Kidney capillary endothelial cell (primary cell): ENCODE measurements around the gene L2HGDH.

Experiments used
- DNase-seq: peaks from one replicate; pipeline ENCODE4 v3.0.0-alpha.2; 2018; ENCODE audit warnings: low spot score

Gene L2HGDH

GRCh38 chr14:50288146-50288545 lies 23.9 kb downstream of the L2HGDH start:
- no peak for DNase-seq

DNA sequence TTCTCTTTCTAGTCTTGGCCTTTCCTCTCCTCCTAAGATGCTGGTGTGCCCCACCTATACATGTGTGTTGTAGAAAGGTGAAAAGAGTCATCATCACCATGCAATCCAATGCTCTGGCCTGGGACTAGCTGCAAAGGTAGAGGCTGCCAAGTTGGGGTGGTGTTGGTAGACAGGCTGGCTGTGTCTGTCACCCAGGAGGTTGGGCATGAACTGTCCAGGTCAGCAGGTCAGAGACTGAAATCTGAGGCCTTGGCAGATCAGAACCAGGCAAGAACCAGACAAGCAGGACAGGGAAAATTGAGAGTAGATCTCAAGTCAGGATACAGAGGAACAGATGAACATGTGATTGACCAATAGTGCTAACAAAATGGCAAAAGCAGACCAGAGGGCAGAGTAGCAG lies 26.2 kb downstream of the L2HGDH start:
- DNase-seq: no peak

GRCh38 chr14:50272498-50272897 lies 39.5 kb downstream of the L2HGDH start:
- DNase-seq: no peak

- DNase-seq: no peak
These were observed 41.1 kb downstream of the L2HGDH start for GRCh38 chr14:50270932-50271331.

- no peak for DNase-seq
These were observed 47.0 kb downstream of the L2HGDH start for GRCh38 chr14:50265029-50265428.

- DNase-seq: no peak
These were observed 48.7 kb downstream of the L2HGDH start for GRCh38 chr14:50263321-50263720.

GRCh38 chr14:50262865-50263264 lies 49.2 kb downstream of the L2HGDH start:
- no peak for DNase-seq

- DNase-seq: peak; percentile 1
These were observed 51.5 kb downstream of the L2HGDH start for GRCh38 chr14:50260511-50260910.

DNA sequence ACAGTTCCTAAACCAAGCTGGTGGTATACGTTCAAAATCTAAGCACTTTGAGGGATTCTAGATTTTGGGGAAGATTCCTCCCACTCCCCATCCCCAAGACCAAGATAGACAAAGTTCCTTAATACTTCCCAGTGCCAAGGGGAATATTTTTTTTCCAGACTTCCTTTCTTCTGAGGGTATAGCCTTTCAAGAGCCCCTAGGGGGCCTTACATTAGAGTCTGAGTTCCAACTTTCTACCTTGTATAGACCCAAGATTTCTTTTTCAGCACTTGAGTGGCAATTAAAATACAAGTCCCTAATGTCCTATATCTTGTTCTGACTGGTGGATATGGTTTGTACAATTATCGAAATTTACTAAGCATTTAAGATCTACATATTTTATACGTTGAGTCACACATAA lies 52.0 kb downstream of the L2HGDH start:
- no peak for DNase-seq

DNA sequence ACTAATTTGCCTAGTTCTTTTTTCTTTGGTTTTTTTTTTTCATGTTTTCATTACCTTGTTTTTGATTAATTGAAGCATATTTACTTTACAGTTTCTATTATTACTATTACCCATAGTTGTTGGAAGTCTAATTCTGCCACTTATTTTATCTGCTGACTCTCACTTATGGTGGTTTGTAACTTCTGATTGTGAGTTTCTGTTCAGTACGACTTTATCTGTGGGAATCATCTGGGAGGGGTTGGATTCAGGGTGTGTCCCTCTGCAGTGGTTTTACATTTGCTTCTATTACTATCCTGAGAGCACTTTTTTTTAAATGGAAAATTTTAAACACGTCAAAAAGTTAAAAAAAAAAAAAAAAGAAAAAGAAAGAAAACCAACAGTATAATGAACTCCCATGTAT lies 54.3 kb downstream of the L2HGDH start:
- no peak for DNase-seq

DNA sequence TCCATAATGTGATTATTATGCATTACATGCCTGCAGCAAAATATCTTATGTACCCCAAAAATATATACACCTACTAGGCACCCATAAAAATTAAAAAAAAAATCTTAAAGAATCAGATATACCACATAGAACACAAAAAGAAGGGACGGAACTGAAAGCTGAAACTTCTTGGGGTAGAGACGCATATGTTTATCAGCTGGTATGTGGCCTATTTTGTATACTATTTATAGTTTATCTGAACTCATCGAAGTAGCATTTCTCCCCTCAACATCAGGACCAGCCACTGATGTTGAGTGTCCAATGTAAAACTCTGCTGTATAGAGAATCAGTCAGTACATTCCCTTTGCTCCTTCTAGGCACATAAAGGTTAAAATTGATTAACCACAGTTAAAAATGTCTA lies 57.8 kb downstream of the L2HGDH start:
- DNase-seq: no peak

- DNase-seq: no peak
These were observed 62.8 kb downstream of the L2HGDH start for GRCh38 chr14:50249136-50249775.

DNA sequence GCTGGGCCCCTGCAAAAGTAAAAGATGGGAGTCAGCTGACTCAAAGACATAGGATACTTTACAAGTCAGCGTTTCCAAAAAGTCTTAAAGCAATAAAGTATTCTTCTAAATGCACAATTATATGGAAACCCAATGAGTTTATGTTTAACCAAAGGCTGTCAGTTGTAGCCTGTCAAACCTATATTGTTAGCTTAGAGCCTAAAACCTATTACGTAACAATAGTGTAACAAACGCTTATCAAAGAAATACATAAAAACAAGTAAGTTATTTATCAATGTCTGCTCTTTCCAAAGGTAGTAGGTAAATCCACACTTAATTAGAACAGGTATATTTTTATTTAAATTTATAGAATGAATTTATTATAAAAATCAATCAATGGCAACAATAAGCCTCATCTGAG lies 64.8 kb downstream of the L2HGDH start:
- DNase-seq: no peak

- DNase-seq: no peak
These were observed 69.3 kb downstream of the L2HGDH start for GRCh38 chr14:50242566-50243310.

DNA sequence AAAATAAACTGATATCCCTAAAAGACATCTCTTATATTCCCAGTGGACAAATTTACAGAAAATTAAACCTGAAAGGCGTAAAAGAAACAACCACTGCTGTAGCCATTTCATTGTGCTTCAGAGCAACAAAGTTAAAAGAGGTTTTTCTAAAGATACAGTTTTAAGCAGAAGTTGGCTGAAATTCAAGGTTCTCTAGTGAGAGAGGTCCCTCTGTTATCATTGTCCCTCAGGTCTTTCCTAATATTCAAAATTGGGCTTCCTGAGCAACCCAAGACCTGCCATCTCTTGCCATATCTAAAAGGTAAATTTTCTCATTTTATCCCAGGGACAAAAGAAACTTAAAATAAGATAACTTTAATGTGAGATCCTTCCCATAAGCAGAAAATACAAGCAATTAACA lies 69.9 kb downstream of the L2HGDH start:
- DNase-seq: no peak

GRCh38 chr14:50237427-50237826 lies 74.6 kb downstream of the L2HGDH start:
- DNase-seq: no peak

DNA sequence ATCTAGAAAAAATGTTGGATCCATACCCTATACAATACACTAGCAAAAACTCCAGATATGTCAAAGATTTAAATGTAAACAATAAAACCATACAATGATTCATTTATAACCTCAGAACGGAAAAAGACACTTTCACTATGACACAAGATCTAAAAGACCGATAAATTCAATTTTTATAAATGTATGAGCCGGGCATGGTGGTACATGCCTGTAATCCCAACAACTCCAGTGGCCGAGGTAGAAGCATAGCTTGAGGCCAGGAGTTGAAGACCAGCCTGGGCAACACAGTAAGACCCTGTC lies 78.1 kb downstream of the L2HGDH start:
- DNase-seq: no peak

DNA sequence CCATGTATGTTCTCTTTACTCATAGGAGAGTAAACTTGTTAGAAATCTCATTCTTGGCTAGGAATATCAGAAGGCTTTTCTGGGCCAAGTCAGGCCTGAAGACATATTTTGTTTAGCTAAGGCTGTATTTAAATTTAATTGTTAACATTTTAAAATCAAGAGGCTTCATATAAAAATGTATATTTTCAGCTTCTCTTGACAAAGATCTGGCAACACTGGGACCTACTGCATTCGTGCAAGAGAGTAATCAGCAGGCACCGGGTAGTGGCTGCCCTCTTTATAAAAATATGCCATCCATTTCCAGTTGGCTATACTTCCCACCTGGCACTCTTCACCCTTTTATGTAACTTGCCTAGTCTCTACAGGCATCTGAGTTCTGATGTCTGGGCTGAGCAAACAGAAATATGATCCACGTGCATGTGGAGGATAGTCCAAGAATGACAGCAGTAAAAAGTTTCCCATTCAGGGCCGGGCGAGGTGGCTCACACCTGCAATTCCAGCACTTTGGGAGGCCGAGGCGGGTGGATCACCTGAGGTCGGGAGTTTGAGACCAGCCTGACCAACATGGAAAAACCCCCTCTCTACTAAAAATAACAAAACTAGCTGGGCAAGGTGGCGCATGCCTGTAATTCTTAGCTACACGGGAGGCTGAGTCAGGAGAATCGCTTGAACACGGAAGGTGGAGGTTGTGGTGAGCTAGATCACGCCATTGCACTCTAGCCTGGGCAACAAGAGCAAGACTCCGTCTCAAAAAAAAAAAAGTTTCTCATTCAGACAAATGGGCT lies 78.7 kb downstream of the L2HGDH start:
- no peak for DNase-seq

DNA sequence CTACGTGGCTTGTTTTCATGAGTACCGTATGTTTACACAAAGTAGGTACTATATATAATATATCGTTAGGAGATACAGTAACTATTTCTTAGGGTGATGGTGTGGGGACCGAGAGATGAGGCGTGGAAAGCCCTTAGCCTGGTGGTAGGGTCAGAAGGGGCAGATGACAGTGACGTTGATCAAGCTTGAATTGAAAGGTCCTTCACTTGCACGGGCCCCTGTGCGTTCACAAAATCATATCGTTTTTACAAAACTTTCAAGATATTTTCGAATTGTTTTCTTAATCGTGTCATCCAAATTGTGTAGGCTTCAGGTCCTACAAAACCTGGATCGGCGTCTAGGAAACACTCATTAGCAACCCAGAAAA lies 79.8 kb downstream of the L2HGDH start:
- DNase-seq: no peak

DNA sequence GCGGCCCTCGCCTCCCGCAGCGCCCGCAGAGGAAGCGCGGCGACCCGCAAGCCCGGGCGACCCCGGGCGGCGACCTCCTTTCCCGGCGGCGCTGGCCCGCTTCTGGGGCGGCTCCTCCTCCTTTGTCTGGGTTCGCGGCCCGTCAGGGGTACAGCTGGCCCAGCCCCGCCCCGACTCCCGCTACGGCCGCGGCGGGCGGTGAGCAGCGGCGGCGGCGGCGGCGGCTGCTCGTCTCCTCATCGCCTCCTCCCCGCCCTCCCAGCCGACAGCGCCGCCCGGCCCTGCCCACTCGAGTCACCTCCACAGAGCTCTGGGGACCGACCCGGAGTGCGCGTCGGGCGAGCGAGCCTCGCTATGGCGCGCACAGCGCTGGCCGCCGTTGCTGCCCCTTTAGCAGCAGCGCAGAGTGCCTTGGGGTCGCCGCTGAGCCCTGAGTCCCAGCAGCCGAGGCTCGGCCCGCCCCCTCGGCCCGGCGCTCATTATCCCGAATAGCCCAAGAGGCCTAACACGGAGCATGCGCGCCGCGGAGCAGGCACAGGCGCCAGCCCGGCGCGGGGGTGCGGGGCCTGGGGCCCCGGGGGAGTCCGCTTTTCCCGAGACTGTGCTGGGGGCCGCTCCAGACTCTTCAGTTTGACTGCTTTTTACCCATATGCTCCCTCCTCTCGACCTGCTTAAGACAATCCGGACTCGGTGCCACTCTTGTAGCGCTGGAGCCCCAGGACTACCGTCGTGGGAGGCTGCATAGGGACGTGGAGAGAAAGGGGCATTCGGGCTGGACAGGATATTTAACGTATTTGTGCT lies 80.4 kb downstream of the L2HGDH start, which contains the start of gene SOS2:
Gene SOS2, minus strand, starts transcription at position 104 of the 801 bp plus-strand sequence. CDS start 295 bp downstream, outside the sequence.
- peak; percentile 72 for DNase-seq

DNA sequence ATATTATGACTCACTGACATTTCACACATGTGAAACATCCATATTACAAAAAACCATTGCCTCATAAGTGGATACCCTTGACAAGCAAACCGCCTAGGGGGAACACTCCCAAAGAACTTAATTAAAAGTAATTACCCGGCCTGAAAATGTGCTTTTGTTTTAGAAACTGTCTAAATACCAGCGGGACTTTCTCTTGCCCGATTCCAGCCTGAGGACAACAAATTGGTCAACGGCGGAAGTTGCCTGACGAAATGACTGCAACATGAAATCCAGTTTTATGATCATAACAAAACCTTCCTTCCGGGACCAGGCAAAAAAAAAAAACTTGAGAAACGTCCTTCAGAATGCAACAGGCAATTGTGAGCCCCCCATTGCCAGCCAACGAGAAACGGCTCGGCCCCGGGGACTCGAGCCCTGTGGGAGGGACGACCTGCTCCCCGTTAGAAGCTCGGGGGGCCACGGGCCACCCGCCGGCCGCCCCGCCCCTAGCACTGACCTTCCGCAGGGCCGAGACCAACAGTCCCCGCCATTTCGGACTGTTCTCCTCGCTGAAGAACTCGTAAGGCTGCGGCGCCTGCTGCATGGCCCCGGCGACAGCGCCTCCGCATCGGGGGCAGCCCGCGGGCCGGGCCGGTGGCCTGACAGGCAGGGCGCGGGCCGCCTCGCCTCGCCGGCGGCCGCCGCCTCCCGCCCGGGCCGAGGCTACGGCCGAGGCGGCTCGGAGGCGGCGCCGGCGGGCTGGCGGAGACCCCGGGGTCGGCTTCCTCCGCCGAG lies 81.1 kb downstream of the L2HGDH start:
- DNase-seq: peak; percentile 49

DNA sequence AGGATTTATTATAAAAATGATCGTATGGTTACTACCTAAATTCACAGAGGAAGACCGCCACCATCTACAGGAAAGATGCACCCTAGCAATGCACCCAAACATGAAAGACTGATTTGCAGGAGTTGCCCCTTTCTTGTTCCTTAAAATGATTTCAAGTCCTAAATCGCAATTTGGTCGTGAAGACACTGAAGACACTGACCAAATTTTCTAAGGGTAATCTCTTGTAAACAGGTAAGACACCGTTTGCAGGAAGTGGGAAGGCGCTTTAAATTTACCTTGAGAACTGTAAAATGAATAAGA lies 81.7 kb downstream of the L2HGDH start:
- no peak for DNase-seq
